ENCODE results near the gene RGS8. TPM values are rescaled to one million over a fixed set of nuclear protein-coding genes. Genes with fewer than 3 reads are reported as not detected.

The RGS8 gene
- polyA plus RNA-seq, 1 experiment = not detected

DNA sequence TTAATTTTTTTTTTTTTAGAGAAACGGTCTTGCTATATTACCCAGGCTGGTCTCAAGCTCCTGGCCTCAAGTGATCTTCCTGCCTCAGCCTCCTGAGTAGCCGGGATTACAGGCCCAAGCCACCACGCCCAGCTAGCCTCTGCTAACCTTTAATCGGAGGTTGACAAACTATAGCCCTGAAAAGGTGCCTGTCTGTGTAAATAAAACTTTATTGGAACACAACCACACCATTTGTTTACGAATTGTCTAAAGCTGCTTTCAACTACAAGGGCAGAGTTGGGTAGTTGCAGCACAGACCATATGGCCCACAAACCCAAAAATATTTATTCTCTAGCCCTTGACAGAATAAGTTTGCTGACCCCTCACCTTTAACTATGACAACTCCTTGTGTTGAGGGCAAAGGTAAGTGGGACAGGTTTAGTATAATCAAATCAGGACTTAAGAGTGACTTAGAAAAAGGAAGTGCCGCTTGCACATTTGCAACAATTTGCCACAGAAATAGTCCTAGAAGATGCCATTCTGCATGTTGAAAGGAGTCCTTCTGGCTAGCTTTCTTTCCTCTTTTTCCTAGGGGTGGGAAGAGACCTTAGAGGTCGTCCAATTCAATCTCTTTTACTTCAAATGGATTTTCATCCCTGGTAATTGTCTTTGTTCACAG lies 16.4 kb downstream of the RGS8 start:
- TF ChIP-seq, protein P1, sequence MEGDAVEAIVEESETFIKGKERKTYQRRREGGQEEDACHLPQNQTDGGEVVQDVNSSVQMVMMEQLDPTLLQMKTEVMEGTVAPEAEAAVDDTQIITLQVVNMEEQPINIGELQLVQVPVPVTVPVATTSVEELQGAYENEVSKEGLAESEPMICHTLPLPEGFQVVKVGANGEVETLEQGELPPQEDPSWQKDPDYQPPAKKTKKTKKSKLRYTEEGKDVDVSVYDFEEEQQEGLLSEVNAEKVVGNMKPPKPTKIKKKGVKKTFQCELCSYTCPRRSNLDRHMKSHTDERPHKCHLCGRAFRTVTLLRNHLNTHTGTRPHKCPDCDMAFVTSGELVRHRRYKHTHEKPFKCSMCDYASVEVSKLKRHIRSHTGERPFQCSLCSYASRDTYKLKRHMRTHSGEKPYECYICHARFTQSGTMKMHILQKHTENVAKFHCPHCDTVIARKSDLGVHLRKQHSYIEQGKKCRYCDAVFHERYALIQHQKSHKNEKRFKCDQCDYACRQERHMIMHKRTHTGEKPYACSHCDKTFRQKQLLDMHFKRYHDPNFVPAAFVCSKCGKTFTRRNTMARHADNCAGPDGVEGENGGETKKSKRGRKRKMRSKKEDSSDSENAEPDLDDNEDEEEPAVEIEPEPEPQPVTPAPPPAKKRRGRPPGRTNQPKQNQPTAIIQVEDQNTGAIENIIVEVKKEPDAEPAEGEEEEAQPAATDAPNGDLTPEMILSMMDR (IDR thresholded peaks at IDR 0.05; ENCODE audit: low read depth, low read length) = no peak
- peaks cover 17% of the 10 kb centered on the region for H3K27me3 ChIP-seq (ENCODE audit: control insufficient read depth, insufficient read depth, low read length)
- ChIA-PET CTCF (interaction anchor here (1.5 kb wide), 1 partner anchor 65 kb away, joined by 6 read pairs; no protein-coding TSS in a partner anchor), POLR2A (no interaction called here)
- DNase-seq (ENCODE audit: low read depth, low spot score) = no peak
- H3K4me3 ChIP-seq (ENCODE audit: low read depth, low read length) = no peak overlapping the region
- H3K27ac ChIP-seq (ENCODE audit: low read depth, low read length) = no peak overlapping the region
- no peaks in the 10 kb centered on the region; the same call in 1 of the 2 replicates for H3K9me3 ChIP-seq (ENCODE audit: control insufficient read depth, insufficient read depth, low read length)

- H3K4me3 ChIP-seq (ENCODE audit: low read depth, low read length) = no peak overlapping the region
- H3K9me3 ChIP-seq (ENCODE audit: control insufficient read depth, insufficient read depth, low read length) = no peaks in the 10 kb centered on the region; the same call in 1 of the 2 replicates
- POLR2A ChIA-PET = interaction anchor here (0.7 kb wide), 1 partner anchor 40 kb away, joined by 3 read pairs; no protein-coding TSS in a partner anchor
- DNase-seq (ENCODE audit: low read depth, low spot score) = no peak
- peaks cover 6% of the 10 kb centered on the region for H3K27me3 ChIP-seq (ENCODE audit: control insufficient read depth, insufficient read depth, low read length)
- TF ChIP-seq, protein P1 (IDR thresholded peaks at IDR 0.05; ENCODE audit: low read depth, low read length) = no peak
- CTCF ChIA-PET = interaction anchor here (0.7 to 1.5 kb wide), 3 partner anchors 63 to 181 kb away, joined by 3 to 6 read pairs (median 5); no protein-coding TSS in a partner anchor
- no peak overlapping the region for H3K27ac ChIP-seq (ENCODE audit: low read depth, low read length)
Measured at GRCh38 chr1:182666706-182667105, 17.7 kb downstream of the RGS8 start.

DNA sequence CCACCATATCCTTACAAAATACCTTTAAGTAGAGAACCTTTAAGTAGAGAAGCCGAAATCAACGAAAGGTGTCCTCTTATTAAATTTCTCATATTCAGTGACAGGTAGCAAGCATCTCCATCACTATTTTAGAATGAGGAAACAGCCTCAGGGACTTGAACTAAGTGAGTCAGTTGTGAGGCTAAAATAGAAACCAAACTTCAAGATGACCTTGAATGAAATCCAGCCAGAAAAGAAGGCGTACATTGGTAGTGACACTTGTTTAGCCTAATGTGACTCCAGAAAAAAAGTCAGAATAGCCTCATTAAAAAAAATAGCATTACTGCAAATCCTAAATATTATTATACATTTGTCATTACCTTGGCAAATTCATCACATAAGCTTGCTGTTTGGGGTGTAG lies 20.1 kb downstream of the RGS8 start:
- TF ChIP-seq, protein P1 (IDR thresholded peaks at IDR 0.05; ENCODE audit: low read depth, low read length) = no peak
- ChIA-PET POLR2A (no interaction called here), CTCF (no interaction called here)
- Histone ChIP-seq H3K27me3 (ENCODE audit: control insufficient read depth, insufficient read depth, low read length) (peaks cover 4% of the 10 kb centered on the region), H3K4me3 (ENCODE audit: low read depth, low read length) (no peak overlapping the region), H3K9me3 (ENCODE audit: control insufficient read depth, insufficient read depth, low read length) (no peaks in the 10 kb centered on the region), H3K27ac (ENCODE audit: low read depth, low read length) (no peak overlapping the region)
- no peak for DNase-seq (ENCODE audit: low read depth, low spot score)

GRCh38 chr1:182662956-182663355 lies 21.4 kb downstream of the RGS8 start:
- POLR2A ChIA-PET = no interaction called here

More at GRCh38 chr1:182662956-182663355, 21.4 kb downstream of the RGS8 start:
- Histone ChIP-seq H3K4me3 (ENCODE audit: low read depth, low read length) (no peak overlapping the region), H3K27ac (ENCODE audit: low read depth, low read length) (no peak overlapping the region), H3K9me3 (ENCODE audit: control insufficient read depth, insufficient read depth, low read length) (no peaks in the 10 kb centered on the region), H3K27me3 (ENCODE audit: control insufficient read depth, insufficient read depth, low read length) (peaks cover 7% of the 10 kb centered on the region)
- no peak for DNase-seq (ENCODE audit: low read depth, low spot score)
- CTCF ChIA-PET = no interaction called here
- TF ChIP-seq, protein P1 (IDR thresholded peaks at IDR 0.05; ENCODE audit: low read depth, low read length) = no peak
